MM.1S (cell line): ENCODE results near the gene PGR.

Experiments
- DNase-seq: peaks from one replicate; pipeline ENCODE4 v3.0.0-alpha.2; 2015
- H2AFZ ChIP-seq: fragments of 300-600 bp; sonication (generic); 2 replicates; pipeline ENCODE4 v1.6.0; 2016; ENCODE audit warnings: antibody characterized with exemption, low read length
- H3F3A ChIP-seq: fragments of 300-600 bp; sonication (generic); 2 replicates; pipeline ENCODE4 v1.6.1; 2016; ENCODE audit warnings: mild to moderate bottlenecking, antibody characterized with exemption, low read length, moderate library complexity, mixed read lengths; ENCODE audit not compliant: insufficient read depth
- H3K27ac ChIP-seq: fragments of 300-600 bp; sonication (generic); 2 replicates; pipeline ENCODE4 v1.5.1; 2016; ENCODE audit warnings: mild to moderate bottlenecking, low read length
- H3K27me3 ChIP-seq: fragments of 300-600 bp; sonication (generic); replicated peaks from 2 replicates; pipeline ENCODE4 v1.6.0; 2016; ENCODE audit warnings: low read length; ENCODE audit not compliant: insufficient read depth
- H3K36me3 ChIP-seq: fragments of 300-600 bp; sonication (generic); replicated peaks from 2 replicates; pipeline ENCODE4 v1.6.1; 2016; ENCODE audit warnings: mild to moderate bottlenecking, low read length, mixed read lengths; ENCODE audit not compliant: insufficient read depth
- H3K4me1 ChIP-seq: fragments of 300-600 bp; sonication (generic); 2 replicates; pipeline ENCODE4 v1.6.1; 2016; ENCODE audit warnings: low read length, mixed read lengths
- H3K4me2 ChIP-seq: fragments of 300-600 bp; sonication (generic); 2 replicates; pipeline ENCODE4 v1.6.0; 2016; ENCODE audit warnings: low read depth, low read length
- H3K4me3 ChIP-seq: fragments of 300-600 bp; sonication (generic); 2 replicates; pipeline ENCODE4 v1.5.1; 2016; ENCODE audit warnings: low read length, mixed read lengths
- H3K79me2 ChIP-seq: fragments of 300-600 bp; sonication (generic); 2 replicates; pipeline ENCODE4 v1.6.1; 2016; ENCODE audit warnings: mixed run types, low read length, mixed read lengths
- H3K9ac ChIP-seq: fragments of 300-600 bp; sonication (generic); 2 replicates; pipeline ENCODE4 v1.6.1; 2016; ENCODE audit warnings: low read length, mixed read lengths
- H3K9me2 ChIP-seq: fragments of 300-600 bp; sonication (generic); replicated peaks from 2 replicates; pipeline ENCODE4 v1.6.1; 2016; ENCODE audit warnings: mild to moderate bottlenecking, low read length, mixed read lengths; ENCODE audit not compliant: insufficient read depth
- H3K9me3 ChIP-seq: fragments of 300-600 bp; sonication (generic); replicated peaks from 2 replicates; pipeline ENCODE4 v1.6.1; 2016; ENCODE audit warnings: mild to moderate bottlenecking, low read length, mixed read lengths; ENCODE audit not compliant: insufficient read depth
- H4K20me1 ChIP-seq: fragments of 300-600 bp; sonication (generic); 2 replicates; pipeline ENCODE4 v1.6.1; 2016; ENCODE audit warnings: mild to moderate bottlenecking, low read length, moderate library complexity, mixed read lengths; ENCODE audit not compliant: insufficient read depth
- EZH2 ChIP-seq: fragments of 300-600 bp; sonication (generic); optimal IDR thresholded peaks from 2 replicates; pipeline ENCODE3; 2017; ENCODE audit warnings: low read depth, mild to moderate bottlenecking, antibody characterized with exemption, low read length, mixed read lengths
- EZH2phosphoT487 ChIP-seq: fragments of 300-600 bp; sonication (generic); IDR thresholded peaks from 2 replicates; pipeline ENCODE4 v1.6.1; 2018; ENCODE audit warnings: antibody characterized with exemption, low read length
- TF ChIP-seq, protein P1 (sequence below): fragments of 300-600 bp; sonication (generic); IDR thresholded peaks from 2 replicates; pipeline ENCODE4 v1.5.1; 2016; ENCODE audit warnings: antibody characterized with exemption, low read length, mixed read lengths

PGR gene

DNA sequence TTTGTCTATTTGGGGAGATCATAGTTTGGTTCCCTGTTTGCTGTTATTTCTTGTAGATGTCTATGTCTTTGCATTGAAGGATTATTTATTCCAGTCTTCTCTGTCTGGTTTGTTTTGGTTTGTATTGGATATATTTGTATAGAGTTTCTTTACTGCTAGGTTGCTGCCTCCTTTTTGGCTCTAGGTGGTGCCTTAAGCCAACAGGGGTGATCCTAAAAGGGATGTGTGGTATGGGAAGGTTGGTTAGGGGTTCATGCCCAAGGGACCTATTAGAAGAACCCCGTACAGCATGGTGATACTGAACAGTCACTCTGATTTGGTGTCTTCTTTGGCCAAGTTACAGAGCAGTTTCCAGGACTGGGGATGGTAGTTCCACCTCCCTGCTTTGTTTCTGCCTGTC, 36.4 kb upstream of the PGR start:
- no peaks in the 10 kb centered on the region for H3K9me3 ChIP-seq
- H3K4me2 ChIP-seq = no peak overlapping the region
- no peak for TF ChIP-seq EZH2phosphoT487
- TF ChIP-seq EZH2 = no peak
- TF ChIP-seq, protein P1, sequence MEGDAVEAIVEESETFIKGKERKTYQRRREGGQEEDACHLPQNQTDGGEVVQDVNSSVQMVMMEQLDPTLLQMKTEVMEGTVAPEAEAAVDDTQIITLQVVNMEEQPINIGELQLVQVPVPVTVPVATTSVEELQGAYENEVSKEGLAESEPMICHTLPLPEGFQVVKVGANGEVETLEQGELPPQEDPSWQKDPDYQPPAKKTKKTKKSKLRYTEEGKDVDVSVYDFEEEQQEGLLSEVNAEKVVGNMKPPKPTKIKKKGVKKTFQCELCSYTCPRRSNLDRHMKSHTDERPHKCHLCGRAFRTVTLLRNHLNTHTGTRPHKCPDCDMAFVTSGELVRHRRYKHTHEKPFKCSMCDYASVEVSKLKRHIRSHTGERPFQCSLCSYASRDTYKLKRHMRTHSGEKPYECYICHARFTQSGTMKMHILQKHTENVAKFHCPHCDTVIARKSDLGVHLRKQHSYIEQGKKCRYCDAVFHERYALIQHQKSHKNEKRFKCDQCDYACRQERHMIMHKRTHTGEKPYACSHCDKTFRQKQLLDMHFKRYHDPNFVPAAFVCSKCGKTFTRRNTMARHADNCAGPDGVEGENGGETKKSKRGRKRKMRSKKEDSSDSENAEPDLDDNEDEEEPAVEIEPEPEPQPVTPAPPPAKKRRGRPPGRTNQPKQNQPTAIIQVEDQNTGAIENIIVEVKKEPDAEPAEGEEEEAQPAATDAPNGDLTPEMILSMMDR = no peak
- H4K20me1 ChIP-seq = no peaks in the 10 kb centered on the region
- H3K9me2 ChIP-seq = no peaks in the 10 kb centered on the region
- H3K79me2 ChIP-seq = no peaks in the 10 kb centered on the region
- no peak overlapping the region for H2AFZ ChIP-seq
- H3F3A ChIP-seq = no peaks in the 10 kb centered on the region
- no peak overlapping the region for H3K4me3 ChIP-seq
- DNase-seq = no peak
- no peaks in the 10 kb centered on the region for H3K4me1 ChIP-seq
- H3K9ac ChIP-seq = no peak overlapping the region
- H3K27me3 ChIP-seq = no peaks in the 10 kb centered on the region
- H3K27ac ChIP-seq = no peak overlapping the region
- no peaks in the 10 kb centered on the region for H3K36me3 ChIP-seq

DNA sequence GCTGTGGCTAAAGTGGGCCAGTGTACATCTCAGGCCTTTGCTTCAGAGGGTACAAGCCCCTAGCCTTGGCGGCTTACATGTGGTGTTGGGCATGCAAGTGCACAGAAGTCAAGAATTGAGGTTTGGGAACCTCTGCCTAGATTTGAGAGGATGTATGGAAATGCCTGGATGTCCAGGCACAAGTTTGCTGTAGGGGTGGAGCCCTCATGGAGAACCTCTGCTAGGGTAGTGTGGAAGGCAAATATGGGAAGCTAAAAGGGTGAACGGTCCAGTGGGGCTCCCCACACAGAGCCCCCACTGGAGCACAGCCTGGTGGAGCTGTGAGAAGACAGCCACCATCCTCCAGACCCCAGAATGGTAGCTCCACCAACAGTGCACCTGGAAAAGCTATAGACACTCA, 28.5 kb upstream of the PGR start:
- H3K4me3 ChIP-seq = no peak overlapping the region
- H3K4me1 ChIP-seq = no peaks in the 10 kb centered on the region
- H3K9me2 ChIP-seq = no peaks in the 10 kb centered on the region
- H3K9ac ChIP-seq = no peak overlapping the region
- H3F3A ChIP-seq = no peaks in the 10 kb centered on the region
- no peak overlapping the region for H3K27ac ChIP-seq
- H3K36me3 ChIP-seq = no peaks in the 10 kb centered on the region
- no peaks in the 10 kb centered on the region for H3K9me3 ChIP-seq
- no peaks in the 10 kb centered on the region for H3K79me2 ChIP-seq
- no peaks in the 10 kb centered on the region for H4K20me1 ChIP-seq
- no peak overlapping the region for H2AFZ ChIP-seq
- no peak for TF ChIP-seq EZH2
- TF ChIP-seq, protein P1 = no peak
- no peak for TF ChIP-seq EZH2phosphoT487
- DNase-seq = no peak
- H3K4me2 ChIP-seq = no peak overlapping the region
- no peaks in the 10 kb centered on the region for H3K27me3 ChIP-seq

DNA sequence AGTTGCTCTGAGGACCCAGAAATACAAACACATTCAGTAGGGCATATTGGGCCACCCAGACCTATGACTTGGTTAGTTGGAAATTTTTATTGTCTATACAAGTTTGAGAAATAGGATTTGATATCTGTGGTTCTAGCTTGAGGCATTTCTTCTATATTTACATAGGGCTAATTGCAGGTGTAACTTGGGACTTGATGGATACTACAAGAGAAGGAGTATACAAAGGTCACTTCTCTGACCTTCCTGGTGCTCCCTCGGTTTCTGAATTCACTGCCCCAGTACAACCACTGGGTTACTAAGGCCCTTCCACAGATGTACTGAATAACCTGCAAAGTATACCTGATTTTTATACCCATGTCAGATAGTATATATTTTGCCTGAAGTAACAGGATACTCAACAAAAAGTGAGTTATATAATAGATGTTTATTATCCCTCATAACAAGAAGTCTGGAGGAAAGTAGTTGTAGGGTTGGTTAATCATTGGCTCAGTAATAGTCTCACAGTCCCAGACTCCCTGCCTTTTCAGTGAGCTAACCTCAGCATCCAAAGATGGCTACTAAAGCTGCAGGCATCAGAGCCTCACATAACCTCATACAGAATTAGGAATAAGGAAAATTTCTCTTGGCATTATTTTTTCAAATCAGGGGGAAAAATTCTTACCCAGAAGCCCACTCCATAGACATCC, 8.8 kb upstream of the PGR start:
- Histone ChIP-seq H3K9ac (no peak overlapping the region), H3K27me3 (no peaks in the 10 kb centered on the region), H3K9me2 (no peaks in the 10 kb centered on the region), H3K4me1 (no peaks in the 10 kb centered on the region), H3K9me3 (no peaks in the 10 kb centered on the region), H3K79me2 (no peaks in the 10 kb centered on the region), H2AFZ (no peak overlapping the region), H3K4me2 (no peak overlapping the region), H4K20me1 (no peaks in the 10 kb centered on the region), H3K27ac (no peak overlapping the region), H3F3A (no peaks in the 10 kb centered on the region), H3K4me3 (no peak overlapping the region), H3K36me3 (no peaks in the 10 kb centered on the region)
- no peak for DNase-seq
- TF ChIP-seq EZH2 (no peak), EZH2phosphoT487 (no peak)
- TF ChIP-seq, protein P1 = no peak
